ENCODE data around the gene HSD11B1L. TPM values are rescaled to one million over a fixed set of nuclear protein-coding genes. Genes with fewer than 3 reads are reported as not detected.

Gene HSD11B1L
- 10 to 100 TPM; 10.4 to 13.1 (median 11.1) TPM for total RNA-seq

GRCh38 chr19:5680437-5681368 is at the start of gene HSD11B1L, which contains the start of gene MICOS13:
Gene HSD11B1L (plus strand): TSS chr19:5681027. CDS start chr19:5684833, 3,806 bp downstream.
Gene MICOS13 (minus strand): TSS chr19:5680516. CDS start chr19:5680486, 30 bp downstream.
- H3K27ac ChIP-seq = peak within 1 kb of the TSS; percentile 92 to 93
- H3K4me3 ChIP-seq = peak within 1 kb of the TSS; percentile 81 to 99 (median 82)
- TF ChIP-seq POLR2AphosphoS5 (IDR thresholded peaks at IDR 0.05) = peak; percentile 74 to 79 (median 78)
- peak; percentile 24 for TF ChIP-seq POLR2A (IDR thresholded peaks at IDR 0.05)
- peak in 1 of 3 donors; percentile 6 for TF ChIP-seq CTCF (IDR thresholded peaks at IDR 0.05)
- H3K4me1 ChIP-seq = peaks cover 9 to 13% of the 10 kb centered on the region in 2 donors
- H3K27me3 ChIP-seq = no peaks in the 10 kb centered on the region
- no peaks in the 10 kb centered on the region for H3K36me3 ChIP-seq
- peak; percentile 98 to 99 for DNase-seq (ENCODE audit: low spot score in 2 of 2)
- intact Hi-C loops (cut with DNase I; ENCODE audit: low total_unique reads) = no loop called here
- H3K9me3 ChIP-seq = no peaks in the 10 kb centered on the region

- no peak for DNase-seq (ENCODE audit: low spot score in 2 of 2)
- intact Hi-C loops (cut with DNase I; ENCODE audit: low total_unique reads) = no loop called here
- H3K36me3 ChIP-seq = no peaks in the 10 kb centered on the region
- TF ChIP-seq POLR2AphosphoS5 (IDR thresholded peaks at IDR 0.05) (no peak), POLR2A (IDR thresholded peaks at IDR 0.05) (no peak), CTCF (IDR thresholded peaks at IDR 0.05) (no peak)
- no peaks in the 10 kb centered on the region for H3K27me3 ChIP-seq
- H3K4me3 ChIP-seq = no peak overlapping the region
- peak overlapping the region; percentile 40 to 56 for H3K27ac ChIP-seq
- H3K4me1 ChIP-seq = peaks cover 0 to 7% of the 10 kb centered on the region in 2 donors
- no peaks in the 10 kb centered on the region for H3K9me3 ChIP-seq
Observed at GRCh38 chr19:5631567-5632240, 49.1 kb upstream of the HSD11B1L start.

GRCh38 chr19:5632241-5632612 is 48.6 kb upstream of the HSD11B1L start:
- H3K4me3 ChIP-seq = no peak overlapping the region
- H3K36me3 ChIP-seq = no peaks in the 10 kb centered on the region
- no peaks in the 10 kb centered on the region for H3K27me3 ChIP-seq
- intact Hi-C loops (cut with DNase I; ENCODE audit: low total_unique reads) = no loop called here
- H3K4me1 ChIP-seq = peaks cover 0 to 6% of the 10 kb centered on the region in 2 donors
- TF ChIP-seq CTCF (IDR thresholded peaks at IDR 0.05) (no peak), POLR2AphosphoS5 (IDR thresholded peaks at IDR 0.05) (no peak), POLR2A (IDR thresholded peaks at IDR 0.05) (no peak)
- no peak for DNase-seq (ENCODE audit: low spot score in 2 of 2)
- H3K9me3 ChIP-seq = no peaks in the 10 kb centered on the region
- no peak overlapping the region for H3K27ac ChIP-seq

GRCh38 chr19:5632657-5633056 is 48.2 kb upstream of the HSD11B1L start:
- Histone ChIP-seq H3K36me3 (no peaks in the 10 kb centered on the region), H3K4me1 (peaks cover 0 to 6% of the 10 kb centered on the region in 2 donors), H3K27ac (peak overlapping the region in 1 of 2 donors; percentile 34), H3K4me3 (no peak overlapping the region), H3K9me3 (no peaks in the 10 kb centered on the region), H3K27me3 (no peaks in the 10 kb centered on the region)
- DNase-seq (ENCODE audit: low spot score in 2 of 2) = no peak
- TF ChIP-seq CTCF (IDR thresholded peaks at IDR 0.05) (no peak), POLR2A (IDR thresholded peaks at IDR 0.05) (no peak), POLR2AphosphoS5 (IDR thresholded peaks at IDR 0.05) (no peak)
- intact Hi-C loops (cut with DNase I; ENCODE audit: low total_unique reads) = no loop called here

All from breast epithelium (tissue), 4 donors.